Effector CD8-positive, alpha-beta T cell (primary cell): ENCODE data around the gene PFKFB3.

Source experiments
- DNase-seq: peaks from one replicate; lab custom pipeline; 2025; lab: John Stamatoyannopoulos, UW

Gene PFKFB3

GRCh38 chr10:6300784-6301460, 98.2 kb downstream of the PFKFB3 start:
- no peak for DNase-seq

DNA sequence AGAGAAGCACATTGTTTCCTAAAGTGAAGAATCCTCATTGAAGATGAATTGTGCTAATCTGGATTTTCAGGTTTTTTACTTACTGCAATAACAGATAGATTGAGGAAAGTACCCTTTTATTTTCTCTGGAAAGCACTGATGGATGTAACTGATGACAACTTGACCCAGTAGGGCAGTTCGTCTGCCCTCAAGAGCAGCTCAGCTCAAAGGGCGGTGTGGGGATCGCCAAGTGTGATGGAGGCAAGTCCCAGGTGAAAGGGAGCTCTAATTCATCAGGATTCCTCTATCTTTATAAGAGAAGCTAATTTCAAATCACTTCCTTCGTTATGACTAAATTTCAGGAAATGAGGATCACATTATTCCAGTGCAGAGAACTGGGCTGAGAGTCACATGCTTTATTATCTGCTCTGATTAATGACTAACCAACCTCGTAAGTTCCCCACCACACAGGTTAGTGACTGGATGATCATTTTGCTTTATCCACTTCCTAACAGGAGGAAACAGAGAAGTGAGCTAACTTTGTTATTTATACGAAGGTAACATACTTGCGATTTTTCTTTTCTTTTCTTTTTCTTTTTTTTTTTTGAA, 98.8 kb downstream of the PFKFB3 start:
- DNase-seq, result no peak
